NT2/D1 (cell line): Measurements from ENCODE around the gene DMAC2.

Experiments used
- DNase-seq: peaks from one replicate; pipeline ENCODE4 v3.0.0-alpha.2; 2011; ENCODE audit warnings: low read depth, low spot score
- H3K27me3 ChIP-seq: 2 replicates; pipeline ENCODE4 v1.6.0; 2011; ENCODE audit warnings: mild to moderate bottlenecking; ENCODE audit not compliant: insufficient read length, insufficient read depth
- H3K36me3 ChIP-seq: 2 replicates; pipeline ENCODE4 v1.6.1; 2011; ENCODE audit warnings: mild to moderate bottlenecking, low read length, mixed read lengths; ENCODE audit not compliant: insufficient read depth, insufficient read length
- H3K4me1 ChIP-seq: 2 replicates; pipeline ENCODE4 v1.5.1; 2011; ENCODE audit not compliant: insufficient read depth, insufficient read length
- H3K4me3 ChIP-seq: 2 replicates; pipeline ENCODE4 v1.5.1; 2011; ENCODE audit warnings: low read depth; ENCODE audit not compliant: insufficient read length
- H3K9ac ChIP-seq: 2 replicates; pipeline ENCODE4 v1.6.0; 2011; ENCODE audit warnings: low read depth; ENCODE audit not compliant: insufficient read length
- H3K9me3 ChIP-seq: 2 replicates; pipeline ENCODE4 v1.5.1; 2011; ENCODE audit warnings: mild to moderate bottlenecking, low read length; ENCODE audit not compliant: insufficient read depth
- SUZ12 ChIP-seq: IDR thresholded peaks from 2 replicates; pipeline ENCODE4 v1.6.1; 2011; ENCODE audit not compliant: insufficient read length, insufficient read depth; ENCODE audit errors: extremely low read depth
- YY1 ChIP-seq: IDR thresholded peaks from 2 replicates; pipeline ENCODE4 v1.6.1; 2011; ENCODE audit not compliant: insufficient read length, insufficient read depth
- ZNF274 ChIP-seq: IDR thresholded peaks from 2 replicates; pipeline ENCODE4 v1.6.1; 2011; ENCODE audit warnings: mild to moderate bottlenecking, low read depth, low read length

Gene DMAC2

GRCh38 chr19:41416194-41416674 lies 23.5 kb downstream of the DMAC2 start:
- DNase-seq = no peak

GRCh38 chr19:41415154-41415571 lies 24.5 kb downstream of the DMAC2 start:
- H3K36me3 ChIP-seq = peaks cover 35% of the 10 kb centered on the region
- DNase-seq = no peak

More at GRCh38 chr19:41416194-41416674, 23.5 kb downstream of the DMAC2 start:
- TF ChIP-seq ZNF274 (no peak), SUZ12 (no peak), YY1 (no peak)
- Histone ChIP-seq H3K4me1 (no peaks in the 10 kb centered on the region), H3K36me3 (peaks cover 32% of the 10 kb centered on the region), H3K4me3 (no peak overlapping the region), H3K27me3 (no peaks in the 10 kb centered on the region), H3K9ac (no peak overlapping the region), H3K9me3 (no peaks in the 10 kb centered on the region)

GRCh38 chr19:41414461-41414860 lies 25.3 kb downstream of the DMAC2 start:
- Histone ChIP-seq H3K27me3 (no peaks in the 10 kb centered on the region), H3K4me3 (no peak overlapping the region), H3K4me1 (no peaks in the 10 kb centered on the region), H3K9me3 (no peaks in the 10 kb centered on the region), H3K36me3 (peaks cover 35% of the 10 kb centered on the region), H3K9ac (no peak overlapping the region)
- TF ChIP-seq SUZ12 (no peak), YY1 (no peak), ZNF274 (no peak)
- DNase-seq = no peak

More at GRCh38 chr19:41415154-41415571, 24.5 kb downstream of the DMAC2 start:
- H3K9me3 ChIP-seq = no peaks in the 10 kb centered on the region
- H3K4me3 ChIP-seq = no peak overlapping the region
- no peaks in the 10 kb centered on the region for H3K27me3 ChIP-seq
- no peak for TF ChIP-seq ZNF274
- no peak for TF ChIP-seq SUZ12
- TF ChIP-seq YY1 = no peak
- no peak overlapping the region for H3K9ac ChIP-seq
- no peaks in the 10 kb centered on the region for H3K4me1 ChIP-seq

GRCh38 chr19:41413947-41414346 lies 25.8 kb downstream of the DMAC2 start:
- no peak overlapping the region for H3K4me3 ChIP-seq
- no peaks in the 10 kb centered on the region for H3K9me3 ChIP-seq
- TF ChIP-seq YY1 (no peak), ZNF274 (no peak), SUZ12 (no peak)
- no peaks in the 10 kb centered on the region for H3K27me3 ChIP-seq
- H3K36me3 ChIP-seq = peaks cover 32% of the 10 kb centered on the region
- H3K4me1 ChIP-seq = peaks cover 4% of the 10 kb centered on the region
- H3K9ac ChIP-seq = no peak overlapping the region
- no peak for DNase-seq

- H3K9me3 ChIP-seq = no peaks in the 10 kb centered on the region
- no peak overlapping the region for H3K9ac ChIP-seq
- H3K4me3 ChIP-seq = no peak overlapping the region
- peaks cover 30% of the 10 kb centered on the region for H3K36me3 ChIP-seq
- H3K27me3 ChIP-seq = no peaks in the 10 kb centered on the region
- no peak for TF ChIP-seq ZNF274
- TF ChIP-seq SUZ12 = no peak
- no peak for TF ChIP-seq YY1
- peaks cover 4% of the 10 kb centered on the region for H3K4me1 ChIP-seq
- DNase-seq = no peak
Measured at GRCh38 chr19:41412953-41413352, 26.8 kb downstream of the DMAC2 start.

- Histone ChIP-seq H3K9me3 (no peaks in the 10 kb centered on the region), H3K27me3 (no peaks in the 10 kb centered on the region), H3K9ac (no peak overlapping the region), H3K4me3 (no peak overlapping the region), H3K36me3 (peaks cover 28% of the 10 kb centered on the region), H3K4me1 (peaks cover 9% of the 10 kb centered on the region)
- DNase-seq = no peak
- TF ChIP-seq ZNF274 (no peak), SUZ12 (no peak), YY1 (no peak)
Measured at GRCh38 chr19:41411968-41412265, 27.8 kb downstream of the DMAC2 start.

- TF ChIP-seq SUZ12 (no peak), ZNF274 (no peak), YY1 (no peak)
- Histone ChIP-seq H3K4me1 (peaks cover 9% of the 10 kb centered on the region), H3K4me3 (no peak overlapping the region), H3K27me3 (no peaks in the 10 kb centered on the region), H3K36me3 (peaks cover 28% of the 10 kb centered on the region), H3K9me3 (no peaks in the 10 kb centered on the region), H3K9ac (no peak overlapping the region)
- DNase-seq = no peak
Measured at GRCh38 chr19:41411100-41411967, 28.4 kb downstream of the DMAC2 start.
